ENCODE measurements around the gene PCDHA12. TPM values are rescaled to one million over a fixed set of nuclear protein-coding genes. Genes with fewer than 3 reads are reported as not detected.
A peak's percentile ranks its signal among the peaks of the same experiment; 100 is the strongest.
"Not testable (repeated sequence)": the region's sequence is repeated elsewhere in the genome, so short reads cannot be mapped to it uniquely, and the experiment has no call there.

PCDHA12 gene
- total RNA-seq, 1 experiment from 2014 or later: not detected

GRCh38 chr5:140857987-140858240, 17.2 kb upstream of the PCDHA12 start:
- DNase-seq (ENCODE audit: low read depth): no peak

- DNase-seq (ENCODE audit: low read depth): no peak
Observed at GRCh38 chr5:140862441-140863295, 12.4 kb upstream of the PCDHA12 start.

- peak; percentile 2 for DNase-seq (ENCODE audit: low read depth)
Observed at GRCh38 chr5:140868721-140869554, 6.2 kb upstream of the PCDHA12 start, which contains the start of gene PCDHA11. TSS of gene PCDHA11 (plus strand) at chr5:140868957. CDS start at chr5:140869104, 147 bp downstream.

- DNase-seq (ENCODE audit: low read depth): no peak
Observed at GRCh38 chr5:140869555-140869886, 5.6 kb upstream of the PCDHA12 start.

GRCh38 chr5:140870221-140871201, 4.6 kb upstream of the PCDHA12 start:
- no peak for DNase-seq (ENCODE audit: low read depth)

- not testable (repeated sequence) for DNase-seq (ENCODE audit: low read depth)
Observed at GRCh38 chr5:140876541-140877261, 1.6 kb downstream of the PCDHA12 start.

- DNase-seq (ENCODE audit: low read depth): no peak
Observed at GRCh38 chr5:140877262-140877581, 2.1 kb downstream of the PCDHA12 start.

GRCh38 chr5:140881889-140882590, 6.9 kb downstream of the PCDHA12 start, which contains the start of gene PCDHA13:
TSS of gene PCDHA13 (plus strand) at chr5:140882124. CDS start at chr5:140882269, 145 bp downstream.
- no peak for DNase-seq (ENCODE audit: low read depth)

GRCh38 chr5:140882591-140882899, 7.4 kb downstream of the PCDHA12 start:
- peak; percentile 5 for DNase-seq (ENCODE audit: low read depth)

GRCh38 chr5:140883373-140883772, 8.3 kb downstream of the PCDHA12 start:
- DNase-seq (ENCODE audit: low read depth): no peak

GRCh38 chr5:140883927-140884697, 9.0 kb downstream of the PCDHA12 start:
- no peak for DNase-seq (ENCODE audit: low read depth)

- DNase-seq (ENCODE audit: low read depth): no peak
Observed at GRCh38 chr5:140916325-140916724, 41.2 kb downstream of the PCDHA12 start.

GRCh38 chr5:140923601-140924000, 48.5 kb downstream of the PCDHA12 start:
- DNase-seq (ENCODE audit: low read depth): no peak

GRCh38 chr5:140925806-140926442, 50.8 kb downstream of the PCDHA12 start, which contains the start of gene PCDHAC1:
TSS of gene PCDHAC1 (plus strand) at chr5:140926299. CDS start at chr5:140926893, 594 bp downstream.
- no peak for DNase-seq (ENCODE audit: low read depth)

GRCh38 chr5:140926443-140927227, 51.5 kb downstream of the PCDHA12 start:
- DNase-seq (ENCODE audit: low read depth): no peak

- no peak for DNase-seq (ENCODE audit: low read depth)
Observed at GRCh38 chr5:140927228-140927573, 52.1 kb downstream of the PCDHA12 start.
